GM18526 (cell line): Measurements from ENCODE around the gene EPB41L1.

Experiments
- POLR2A ChIP-seq: IDR thresholded peaks from 3 replicates; pipeline ENCODE4 v1.6.1; 2011; ENCODE audit not compliant: insufficient read length; ENCODE audit errors: extremely low read depth

Gene EPB41L1

DNA sequence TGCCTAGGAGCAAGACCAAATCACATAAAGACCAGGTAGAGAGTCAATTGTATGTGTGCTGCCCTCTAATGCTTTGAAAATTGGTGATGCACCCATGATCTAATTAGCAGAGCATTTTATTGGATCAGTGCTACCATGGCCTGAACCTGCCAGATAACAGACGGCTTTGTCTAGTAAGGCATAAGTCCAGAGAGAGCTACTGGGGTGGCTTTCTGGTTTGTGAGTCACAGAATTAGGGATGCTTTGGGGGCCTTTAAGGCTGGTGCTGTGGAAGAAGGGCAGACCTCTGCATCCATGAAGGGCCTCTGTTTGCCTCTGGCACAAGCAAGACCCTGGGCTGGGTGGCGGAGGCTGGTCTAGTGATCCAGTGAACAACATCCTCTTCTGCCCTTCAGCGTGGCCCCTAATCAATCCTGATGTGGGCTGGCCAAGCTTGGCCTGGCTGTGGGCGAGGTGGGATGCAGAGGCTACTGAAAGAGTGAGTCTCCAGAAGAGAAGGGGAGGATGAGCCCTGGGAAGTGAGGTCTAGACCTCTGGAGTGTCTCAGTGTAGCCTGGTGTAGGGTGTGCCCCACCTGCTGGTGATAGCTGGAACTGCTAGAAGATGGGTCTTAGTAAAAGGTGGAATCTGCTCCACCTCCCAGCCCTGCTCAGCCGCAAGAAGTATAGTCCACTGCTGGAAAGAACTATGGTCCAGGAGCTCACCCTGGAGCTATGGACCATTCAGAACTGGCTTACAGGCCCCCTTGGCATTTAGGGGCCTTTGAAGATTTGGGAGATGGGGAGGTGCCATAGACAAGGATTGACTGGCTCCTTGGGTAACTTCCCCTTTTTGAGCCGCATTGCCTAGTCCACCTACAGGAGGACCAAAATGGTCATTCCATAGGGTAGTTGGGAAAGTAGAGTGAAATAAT lies 45.1 kb downstream of the EPB41L1 start:
- TF ChIP-seq POLR2A = no peak

DNA sequence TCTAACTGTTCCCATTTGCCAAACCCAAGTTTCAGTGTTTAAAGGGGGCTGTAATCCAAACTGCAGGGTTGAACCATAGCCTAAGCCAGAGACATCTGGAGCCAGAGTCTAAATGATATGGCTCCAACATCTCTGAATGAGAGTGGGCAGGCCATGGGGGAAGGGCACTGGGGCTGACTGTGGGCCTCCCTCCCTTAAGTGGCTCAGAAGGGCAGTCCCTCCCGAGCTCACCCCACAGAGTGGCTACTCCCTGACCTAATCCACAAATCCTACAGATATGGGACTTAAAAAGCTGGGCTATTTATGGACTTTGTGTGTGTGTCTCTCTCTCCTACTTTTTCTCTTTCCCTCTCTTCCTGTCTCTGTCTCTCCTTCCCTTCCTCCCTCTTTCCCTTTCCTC lies 45.9 kb downstream of the EPB41L1 start:
- TF ChIP-seq POLR2A = no peak

DNA sequence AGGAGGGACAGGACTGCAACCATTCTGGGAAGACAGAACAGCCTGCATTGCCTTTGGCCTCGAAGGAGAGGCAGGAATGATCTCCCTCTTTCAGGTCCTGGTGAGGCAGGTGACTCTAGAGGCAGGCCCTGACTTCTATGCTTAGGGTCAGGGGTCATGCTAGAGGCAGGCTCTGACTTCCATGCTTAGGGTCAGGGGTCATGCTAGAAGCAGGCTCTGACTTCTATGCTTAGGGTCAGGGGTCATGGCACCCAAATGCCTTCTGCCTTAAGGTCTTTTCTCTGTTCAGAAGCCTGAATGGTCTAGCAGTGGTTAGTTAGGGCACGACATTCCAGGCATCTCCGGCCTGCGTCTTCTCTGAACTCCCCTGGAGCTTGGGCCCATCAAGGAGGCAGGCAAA lies 46.7 kb downstream of the EPB41L1 start:
- TF ChIP-seq POLR2A = no peak

DNA sequence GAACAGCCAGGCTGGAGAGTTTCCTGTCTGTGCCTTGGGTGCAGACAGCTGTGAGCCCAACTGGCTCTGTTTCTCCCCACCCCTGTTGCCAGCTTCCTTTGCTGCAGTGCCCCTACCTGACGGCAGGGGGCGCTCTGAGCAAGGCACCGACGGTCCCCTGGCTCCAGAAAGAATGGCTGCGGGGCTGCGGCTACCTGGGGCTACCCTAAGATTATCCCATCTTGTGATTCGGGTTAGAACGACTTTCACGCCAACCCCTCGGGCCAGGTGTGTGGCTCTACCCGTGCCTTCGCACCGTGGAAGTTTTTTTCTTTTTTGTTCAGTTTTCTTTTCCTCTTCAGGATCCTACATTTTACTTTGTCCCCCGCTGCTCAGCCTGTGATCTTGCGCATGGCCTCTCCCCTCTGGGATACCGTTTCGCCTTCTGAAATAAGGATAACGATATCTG lies 48.4 kb downstream of the EPB41L1 start:
- no peak for TF ChIP-seq POLR2A

DNA sequence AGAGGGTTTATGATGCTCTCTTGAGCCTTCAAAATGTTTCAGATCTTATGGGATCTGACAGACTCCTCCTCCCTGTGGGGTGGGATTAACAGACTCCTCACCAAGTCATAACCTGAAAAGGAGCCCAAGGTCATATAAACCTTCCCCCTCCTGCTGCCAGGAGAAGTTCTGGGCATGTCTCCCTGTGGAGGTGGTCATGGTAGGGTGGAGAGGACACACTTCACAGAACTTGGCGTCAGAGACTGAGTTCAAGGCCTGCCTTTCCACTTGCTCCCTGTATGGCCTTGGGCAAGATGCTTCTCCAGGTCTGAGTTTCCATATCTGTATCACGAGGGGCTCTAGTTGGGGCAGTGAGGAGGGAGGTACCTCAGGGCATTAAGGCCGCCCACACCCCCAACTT lies 49.3 kb downstream of the EPB41L1 start:
- TF ChIP-seq POLR2A = no peak

DNA sequence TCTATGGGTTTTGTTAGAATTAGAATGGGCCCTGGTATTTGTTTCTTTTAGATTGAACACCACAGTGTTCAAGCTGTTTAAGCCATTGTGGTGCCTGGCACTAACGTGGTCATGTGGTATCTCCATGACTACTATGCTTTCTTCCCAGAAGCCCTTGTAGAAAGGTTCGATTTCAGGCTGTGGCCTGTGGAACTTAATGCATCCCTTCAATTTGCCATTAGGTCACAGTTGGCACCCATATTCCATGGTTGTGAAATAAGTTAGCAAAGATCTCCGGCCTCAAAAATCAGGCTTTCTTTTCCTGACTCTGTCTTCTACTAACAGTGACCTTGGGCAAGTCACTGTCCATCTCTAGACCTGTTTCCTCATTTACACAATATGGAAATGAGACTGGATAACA lies 50.5 kb downstream of the EPB41L1 start:
- no peak for TF ChIP-seq POLR2A

DNA sequence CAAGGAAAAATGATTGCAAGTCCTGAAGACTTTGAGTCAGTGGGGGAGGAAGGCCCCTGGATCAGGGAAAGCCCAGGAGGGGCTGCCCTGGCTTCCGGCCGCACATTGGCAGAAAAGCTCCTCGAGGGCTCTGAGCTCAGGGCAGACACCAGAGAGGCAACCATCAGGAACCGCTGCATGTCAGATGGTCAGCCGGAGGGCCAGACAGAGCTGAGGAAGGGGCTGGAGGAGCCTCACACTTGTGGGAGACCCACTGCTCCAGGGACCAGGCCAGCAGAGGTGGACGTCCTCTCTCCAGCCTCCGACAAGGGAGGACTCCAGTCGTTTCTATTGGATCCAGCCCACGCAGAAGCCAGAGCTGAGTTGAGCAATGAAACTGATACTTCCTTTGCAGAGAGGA lies 51.5 kb downstream of the EPB41L1 start:
- TF ChIP-seq POLR2A = no peak

DNA sequence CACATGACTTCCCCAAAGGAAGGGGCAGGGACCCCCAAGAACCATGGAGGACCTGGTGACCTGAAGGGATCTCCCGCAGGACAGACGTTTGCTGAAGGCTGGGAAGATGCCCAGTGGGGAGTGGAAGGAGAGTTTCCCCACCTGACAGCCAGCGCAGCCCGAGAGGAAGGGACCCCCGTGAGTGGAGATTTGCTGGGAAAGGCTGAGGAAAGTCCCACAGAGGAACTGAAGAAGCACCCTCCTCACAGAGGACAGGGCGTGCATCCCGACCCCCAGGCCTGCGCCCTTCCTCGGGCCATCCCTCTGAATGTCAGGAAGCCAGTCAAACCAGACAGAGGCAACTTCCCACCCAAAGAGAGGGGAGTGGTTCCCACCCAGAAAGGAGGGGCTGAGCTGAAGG lies 52.1 kb downstream of the EPB41L1 start:
- no peak for TF ChIP-seq POLR2A

DNA sequence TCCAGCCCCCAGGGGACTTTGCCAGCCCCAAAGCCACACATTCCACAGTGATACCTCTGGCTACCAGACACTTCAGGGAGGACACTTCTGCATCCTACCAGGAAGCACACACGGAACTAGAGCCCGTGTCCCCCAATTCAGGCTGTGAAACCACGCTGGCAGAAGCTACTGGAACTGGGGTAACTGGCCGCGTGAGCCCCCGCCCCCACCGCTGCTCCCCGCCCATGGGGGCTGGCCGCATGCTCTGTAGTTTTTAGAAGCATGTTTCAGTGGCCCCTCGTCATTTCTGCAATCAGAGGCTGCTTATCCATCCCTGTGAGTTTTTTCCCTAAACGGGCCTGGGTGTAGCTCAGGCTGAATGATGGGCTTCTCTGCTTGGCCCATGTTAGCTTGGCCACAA lies 53.1 kb downstream of the EPB41L1 start:
- TF ChIP-seq POLR2A = no peak

DNA sequence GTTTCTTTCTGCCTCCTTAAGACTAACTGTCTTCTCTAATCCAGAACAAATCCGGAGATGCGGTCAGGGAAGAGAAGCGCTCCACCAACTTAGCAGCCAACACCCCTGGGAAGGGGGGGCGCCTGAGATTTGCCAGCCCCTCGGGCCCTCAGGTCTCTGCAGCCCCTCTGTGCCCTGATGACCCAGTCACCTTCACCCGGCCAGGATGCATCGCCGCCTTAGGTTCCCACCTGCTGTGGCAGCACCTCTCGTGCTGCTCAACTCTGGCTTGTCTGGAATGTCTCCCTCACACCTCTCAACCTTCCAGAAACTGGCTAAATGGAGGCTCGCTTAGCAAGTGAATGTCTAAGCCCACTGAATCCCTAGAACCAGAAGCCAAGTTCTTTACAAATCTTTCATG lies 53.7 kb downstream of the EPB41L1 start:
- no peak for TF ChIP-seq POLR2A

DNA sequence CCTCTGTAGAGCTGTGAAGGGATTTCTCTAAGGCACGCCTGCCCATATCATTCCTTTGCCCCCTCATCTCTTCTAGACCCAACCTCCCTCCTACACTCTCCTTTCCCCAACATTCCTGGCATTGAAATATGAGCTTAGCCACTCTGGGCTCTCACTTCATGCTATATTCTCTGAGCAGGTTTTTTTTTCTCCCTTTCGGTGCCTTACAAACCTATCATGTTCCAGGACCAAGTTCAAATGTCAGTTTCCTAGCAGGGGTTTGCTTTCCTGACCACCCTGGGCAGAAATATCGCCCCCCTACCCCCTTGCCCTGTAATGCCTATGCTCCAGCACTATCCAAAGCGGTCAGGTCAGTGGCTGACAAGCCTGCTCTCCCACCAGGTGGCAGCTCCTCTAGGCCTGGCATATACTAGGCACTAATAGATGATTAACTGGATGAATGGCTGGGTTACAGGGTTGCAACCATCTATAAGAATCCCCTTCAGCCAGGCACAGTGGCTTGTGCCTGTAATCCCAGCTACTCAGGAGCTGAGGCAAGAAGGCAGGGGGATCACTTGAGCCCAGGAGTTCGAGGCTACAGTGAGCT lies 56.0 kb downstream of the EPB41L1 start:
- TF ChIP-seq POLR2A = no peak

DNA sequence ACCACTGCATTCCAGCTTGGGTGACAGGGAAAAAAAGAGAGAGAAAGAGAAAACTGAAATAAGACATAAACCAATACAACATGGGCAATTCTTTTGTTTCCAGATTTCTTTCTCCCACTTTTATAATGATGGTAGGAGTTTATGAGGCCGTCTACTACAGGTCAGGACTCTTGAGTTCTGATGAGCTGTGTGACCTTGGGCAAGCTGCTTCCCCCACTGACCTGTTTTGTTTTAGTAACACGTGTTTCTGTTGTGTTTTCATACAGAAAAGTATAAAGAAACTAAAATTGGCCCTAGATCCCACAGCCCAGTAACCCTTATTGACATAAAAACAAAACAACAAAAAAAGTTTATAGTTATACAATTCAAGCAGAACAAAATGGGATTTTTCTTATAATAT lies 58.8 kb downstream of the EPB41L1 start:
- TF ChIP-seq POLR2A = no peak

DNA sequence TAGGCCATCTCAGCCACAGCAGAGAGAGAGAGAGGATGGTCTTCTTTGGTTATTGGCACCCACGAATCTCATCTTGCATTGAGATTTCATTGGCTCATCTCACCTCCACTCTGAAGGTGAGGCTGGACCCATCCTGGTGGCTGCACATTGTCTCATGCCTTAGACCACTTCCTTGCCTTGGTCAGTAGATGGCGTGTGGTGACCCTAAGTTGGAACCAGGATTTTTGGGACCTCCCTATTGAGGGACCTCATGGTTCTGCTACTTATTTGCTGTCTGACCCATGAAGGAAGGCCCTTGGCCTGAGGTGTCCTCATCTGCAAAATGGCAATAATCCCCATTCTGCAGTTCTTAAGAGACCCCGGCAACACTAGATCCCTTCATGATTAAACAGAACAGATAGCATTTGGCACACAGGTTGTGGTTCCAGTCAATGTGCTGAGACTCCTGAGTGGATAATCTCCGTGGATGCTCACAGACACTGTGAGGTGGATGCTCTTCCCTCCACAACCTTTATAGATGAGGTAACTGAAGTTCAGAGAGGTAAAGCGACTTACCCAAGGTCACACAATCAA lies 60.2 kb downstream of the EPB41L1 start:
- no peak for TF ChIP-seq POLR2A

DNA sequence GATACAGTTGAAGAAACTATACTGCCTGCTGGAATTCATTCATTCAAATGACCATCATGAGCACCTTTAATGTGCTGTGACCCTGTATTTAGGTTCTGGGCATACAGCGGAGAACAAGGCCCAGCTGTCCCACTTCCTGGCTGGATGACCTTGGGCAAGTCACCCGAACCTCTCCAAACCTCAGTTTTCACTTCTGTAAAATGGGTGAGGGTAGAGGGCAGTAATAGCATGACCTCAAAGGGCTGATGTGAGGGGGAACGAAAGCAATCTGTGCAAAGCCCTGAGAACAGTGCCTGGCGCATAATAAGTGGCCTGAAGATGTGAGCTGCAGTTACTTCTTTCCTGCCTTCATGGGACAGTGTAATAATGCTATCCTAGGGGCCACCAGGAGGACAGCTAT lies 61.2 kb downstream of the EPB41L1 start:
- no peak for TF ChIP-seq POLR2A

DNA sequence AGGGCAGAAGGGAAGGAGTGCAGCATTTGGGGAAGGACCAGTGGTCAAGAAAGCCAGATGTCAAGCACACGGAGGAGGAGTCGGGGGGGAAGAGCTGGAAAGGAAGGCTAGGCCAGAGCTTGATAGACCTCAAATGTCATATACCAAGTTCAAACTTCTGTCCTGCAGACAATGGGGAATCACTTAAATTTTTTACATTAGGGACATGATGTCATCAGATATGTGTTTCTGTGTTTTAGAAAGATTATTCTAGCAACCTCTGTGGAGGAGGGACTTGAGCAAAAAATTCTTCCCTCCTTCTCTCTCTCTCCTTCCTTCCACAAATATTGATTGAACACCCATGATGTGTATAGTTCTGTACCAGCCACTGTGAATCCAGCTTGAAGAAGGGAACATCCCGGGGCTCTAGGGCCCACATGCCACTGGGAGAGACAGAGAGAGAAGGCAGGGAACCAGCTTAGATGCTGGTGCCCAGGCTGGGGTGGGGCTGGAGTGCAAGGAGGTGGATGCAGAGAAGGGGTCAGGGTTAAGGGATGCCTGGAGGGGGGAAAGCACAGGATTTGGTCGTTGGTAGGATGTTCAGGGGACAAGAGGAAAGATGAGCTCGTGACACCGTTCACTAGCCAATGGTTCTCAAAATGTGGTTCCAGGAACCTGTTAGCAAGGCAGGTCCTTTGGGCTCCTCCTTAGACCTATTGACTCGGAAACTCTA lies 61.9 kb downstream of the EPB41L1 start:
- TF ChIP-seq POLR2A = no peak

DNA sequence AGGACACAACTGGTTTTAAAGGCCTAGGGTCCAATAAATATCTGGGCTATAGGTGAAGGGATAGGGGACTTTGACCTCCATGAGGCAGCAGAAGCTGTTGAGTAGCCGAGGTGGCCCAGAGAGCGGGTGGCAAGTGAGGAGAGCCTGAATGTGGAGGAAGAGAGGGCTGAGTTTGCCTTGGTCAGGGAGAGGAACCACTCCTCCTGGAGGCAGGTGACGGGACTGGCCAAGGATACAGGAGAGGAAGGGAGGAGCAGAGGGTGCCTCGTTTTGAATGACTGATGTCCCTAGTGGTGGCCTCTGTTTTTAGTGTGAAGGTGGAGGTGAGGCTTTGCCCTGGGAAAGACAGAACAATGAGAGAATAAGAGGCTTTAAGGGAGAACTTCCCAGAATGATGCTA lies 62.7 kb downstream of the EPB41L1 start:
- TF ChIP-seq POLR2A = no peak

DNA sequence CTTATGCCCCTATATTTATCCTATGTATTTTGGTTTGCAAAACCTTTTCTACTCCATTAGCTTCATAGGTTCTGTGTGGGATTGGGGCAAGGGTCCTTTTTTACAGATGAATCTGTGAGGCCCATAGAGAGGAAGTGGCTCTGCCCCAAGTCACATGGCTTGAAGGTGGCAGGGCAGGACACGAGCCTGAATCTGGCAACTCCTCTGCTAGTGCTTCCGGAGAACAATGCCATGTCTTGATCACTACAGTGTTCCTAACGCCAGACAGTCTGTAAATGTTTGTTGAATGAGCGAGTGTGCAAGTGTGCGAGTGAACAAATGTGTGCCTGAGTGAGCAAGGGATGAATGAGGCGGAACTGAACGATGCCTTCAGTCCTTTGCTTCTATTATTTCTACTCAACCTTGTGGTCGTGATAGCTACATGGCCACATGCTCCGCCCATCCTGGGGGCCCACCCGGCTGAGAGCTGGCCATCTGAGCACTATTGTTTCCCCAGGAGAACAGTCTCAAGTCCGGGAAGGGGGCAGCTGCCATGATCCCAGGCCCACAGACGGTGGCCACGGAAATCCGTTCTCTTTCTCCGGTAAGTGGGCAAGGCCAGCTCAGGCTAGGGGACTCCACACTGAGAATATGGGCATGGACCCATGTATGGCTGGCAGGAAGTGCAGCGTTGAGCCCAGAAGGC lies 64.0 kb downstream of the EPB41L1 start:
- no peak for TF ChIP-seq POLR2A
